ENCODE results near the gene CSDE1. TPM values are rescaled to one million over a fixed set of nuclear protein-coding genes. Genes with fewer than 3 reads are reported as not detected.

CSDE1 gene
- total RNA-seq, 8 experiments from 2014 or later: 343 to 800 (median 541) TPM

Other genes with a start within 250 kb of the CSDE1 start
- gene TRIM33, start 246.8 kb downstream of the CSDE1 start, total RNA-seq: 10 to 100 TPM; 20.2 to 63.0 (median 51.4) TPM
- gene BCAS2, start 176.4 kb downstream of the CSDE1 start, total RNA-seq: 100 to 1,000 TPM in 3 of 8 experiments, 10 to 100 TPM in 5; 53.9 to 132 (median 93.0) TPM
- 1 to 10 TPM in 3 of 8 experiments, under 1 TPM in 5; 0.43 to 2.6 (median 0.90) TPM for gene DENND2C, start 87.9 kb downstream of the CSDE1 start, total RNA-seq
- under 1 TPM in 2 of 8 experiments, not detected in 6; 0.08 to 0.28 TPM for gene AMPD1, start 62.4 kb downstream of the CSDE1 start, total RNA-seq
- 10 to 100 TPM; 15.8 to 87.0 (median 50.8) TPM for gene NRAS, start 41.2 kb downstream of the CSDE1 start, total RNA-seq
- 100 to 1,000 TPM in 2 of 8 experiments, 10 to 100 TPM in 6; 68.3 to 141 (median 92.4) TPM for gene SIKE1, start 22.7 kb upstream of the CSDE1 start, total RNA-seq
- gene SYCP1, start 96.9 kb upstream of the CSDE1 start, total RNA-seq: under 1 TPM in 2 of 8 experiments, not detected in 6; 0.15 to 0.99 TPM